Loucy (cell line): ENCODE results near the gene AHNAK2.

ENCODE experiments used
- EZH2phosphoT487 ChIP-seq: fragments of 200-600 bp; IDR thresholded peaks from 2 replicates; pipeline ENCODE4 v1.6.1; 2018; ENCODE audit warnings: antibody characterized with exemption, mild to moderate bottlenecking, moderate library complexity, borderline replicate concordance
- TF ChIP-seq, protein P1 (sequence below): fragments of 200-600 bp; sonication (generic); conservative IDR thresholded peaks from 2 replicates; pipeline ENCODE4 v1.5.1; 2014; ENCODE audit warnings: mild to moderate bottlenecking, antibody characterized with exemption, low read length

- TF ChIP-seq, protein P1, sequence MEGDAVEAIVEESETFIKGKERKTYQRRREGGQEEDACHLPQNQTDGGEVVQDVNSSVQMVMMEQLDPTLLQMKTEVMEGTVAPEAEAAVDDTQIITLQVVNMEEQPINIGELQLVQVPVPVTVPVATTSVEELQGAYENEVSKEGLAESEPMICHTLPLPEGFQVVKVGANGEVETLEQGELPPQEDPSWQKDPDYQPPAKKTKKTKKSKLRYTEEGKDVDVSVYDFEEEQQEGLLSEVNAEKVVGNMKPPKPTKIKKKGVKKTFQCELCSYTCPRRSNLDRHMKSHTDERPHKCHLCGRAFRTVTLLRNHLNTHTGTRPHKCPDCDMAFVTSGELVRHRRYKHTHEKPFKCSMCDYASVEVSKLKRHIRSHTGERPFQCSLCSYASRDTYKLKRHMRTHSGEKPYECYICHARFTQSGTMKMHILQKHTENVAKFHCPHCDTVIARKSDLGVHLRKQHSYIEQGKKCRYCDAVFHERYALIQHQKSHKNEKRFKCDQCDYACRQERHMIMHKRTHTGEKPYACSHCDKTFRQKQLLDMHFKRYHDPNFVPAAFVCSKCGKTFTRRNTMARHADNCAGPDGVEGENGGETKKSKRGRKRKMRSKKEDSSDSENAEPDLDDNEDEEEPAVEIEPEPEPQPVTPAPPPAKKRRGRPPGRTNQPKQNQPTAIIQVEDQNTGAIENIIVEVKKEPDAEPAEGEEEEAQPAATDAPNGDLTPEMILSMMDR = no peak
- no peak for TF ChIP-seq EZH2phosphoT487
Observed at GRCh38 chr14:104917116-104917515, 61.1 kb downstream of the AHNAK2 start.
